ENCODE measurements around the gene FOXN3. TPM values are rescaled to one million over a fixed set of nuclear protein-coding genes. Genes with fewer than 3 reads are reported as not detected.

Gene FOXN3
- total RNA-seq, 1 donor from 2014 or later: 131 TPM

- Mint-ChIP-seq H3K27me3 (ENCODE audit: low read depth) (no peaks in the 10 kb centered on the region), H3K4me3 (ENCODE audit: low read depth) (no peak overlapping the region), H3K27ac (no peak overlapping the region), H3K9me3 (peaks cover 6% of the 10 kb centered on the region), H3K36me3 (ENCODE audit: low read depth) (peaks cover 57% of the 10 kb centered on the region), H3K4me1 (ENCODE audit: low read depth) (peaks cover 4% of the 10 kb centered on the region)
- intact Hi-C loops (cut with micrococcal nuclease): loop anchor here (2.0 to 10.0 kb wide), 4 partner anchors 241 to 739 kb away; partner anchors contain the start of gene FOXN3
- DNase-seq (ENCODE audit: low spot score): no peak
Observed at GRCh38 chr14:89175881-89176799, 240.9 kb downstream of the FOXN3 start.

DNA sequence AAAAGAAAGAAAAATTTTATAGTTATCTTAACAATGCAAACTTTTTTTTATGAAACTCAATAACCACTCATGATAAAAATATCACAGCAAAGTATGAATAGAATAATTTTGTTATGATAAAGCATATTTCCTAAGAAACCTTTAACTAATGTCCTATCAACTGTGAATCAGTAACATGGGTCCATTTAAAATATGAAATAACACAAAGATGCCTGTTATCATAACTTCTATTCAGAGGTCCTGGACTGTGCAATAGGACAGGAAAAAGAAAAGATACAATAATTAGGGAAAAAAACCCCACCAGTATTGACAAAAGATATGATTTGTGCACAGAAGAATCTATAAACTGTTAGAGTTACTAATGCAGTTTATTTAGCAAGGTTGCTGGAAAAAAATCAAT is 245.4 kb downstream of the FOXN3 start:
- intact Hi-C loops (cut with micrococcal nuclease): loop anchor here (10.0 kb wide), 1 partner anchor 443 kb away; no protein-coding TSS in a partner anchor
- Mint-ChIP-seq H3K4me1 (ENCODE audit: low read depth) (no peaks in the 10 kb centered on the region), H3K36me3 (ENCODE audit: low read depth) (peaks cover 71% of the 10 kb centered on the region), H3K4me3 (ENCODE audit: low read depth) (no peak overlapping the region), H3K9me3 (peaks cover 13% of the 10 kb centered on the region), H3K27ac (no peak overlapping the region), H3K27me3 (ENCODE audit: low read depth) (no peaks in the 10 kb centered on the region)
- DNase-seq (ENCODE audit: low spot score): no peak

- Mint-ChIP-seq H3K27ac (no peak overlapping the region), H3K9me3 (peaks cover 13% of the 10 kb centered on the region), H3K27me3 (ENCODE audit: low read depth) (no peaks in the 10 kb centered on the region), H3K36me3 (ENCODE audit: low read depth) (peaks cover 70% of the 10 kb centered on the region), H3K4me1 (ENCODE audit: low read depth) (no peaks in the 10 kb centered on the region), H3K4me3 (ENCODE audit: low read depth) (no peak overlapping the region)
- DNase-seq (ENCODE audit: low spot score): no peak
- intact Hi-C loops (cut with micrococcal nuclease): loop anchor here (10.0 kb wide), 1 partner anchor 444 kb away; no protein-coding TSS in a partner anchor
Observed at GRCh38 chr14:89171168-89171567, 245.9 kb downstream of the FOXN3 start.

DNA sequence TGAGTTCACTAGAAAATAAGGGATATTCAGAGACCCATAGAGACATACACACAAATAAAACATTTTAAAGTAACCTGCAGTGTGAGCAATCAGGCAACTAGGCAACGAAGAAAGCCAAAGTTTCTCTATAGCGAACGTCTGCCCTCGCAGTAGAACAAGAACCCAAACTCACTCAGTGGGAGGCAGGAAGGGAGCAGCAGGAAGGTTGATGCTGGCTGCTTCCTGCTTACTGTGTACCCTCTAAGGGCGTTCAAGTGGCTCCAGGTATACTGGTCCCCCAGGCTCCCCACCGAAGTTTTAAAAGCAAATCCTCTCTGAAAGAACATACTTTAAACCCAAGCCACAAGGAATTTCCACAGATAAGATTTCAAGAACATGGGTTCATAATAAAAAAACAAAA is 249.3 kb downstream of the FOXN3 start:
- peaks cover 9% of the 10 kb centered on the region for H3K4me1 Mint-ChIP-seq (ENCODE audit: low read depth)
- no peak overlapping the region for H3K4me3 Mint-ChIP-seq (ENCODE audit: low read depth)
- H3K9me3 Mint-ChIP-seq: peaks cover 9% of the 10 kb centered on the region
- intact Hi-C loops (cut with micrococcal nuclease): no loop called here
- H3K27ac Mint-ChIP-seq: no peak overlapping the region
- H3K36me3 Mint-ChIP-seq (ENCODE audit: low read depth): peaks cover 52% of the 10 kb centered on the region
- H3K27me3 Mint-ChIP-seq (ENCODE audit: low read depth): no peaks in the 10 kb centered on the region
- no peak for DNase-seq (ENCODE audit: low spot score)

DNA sequence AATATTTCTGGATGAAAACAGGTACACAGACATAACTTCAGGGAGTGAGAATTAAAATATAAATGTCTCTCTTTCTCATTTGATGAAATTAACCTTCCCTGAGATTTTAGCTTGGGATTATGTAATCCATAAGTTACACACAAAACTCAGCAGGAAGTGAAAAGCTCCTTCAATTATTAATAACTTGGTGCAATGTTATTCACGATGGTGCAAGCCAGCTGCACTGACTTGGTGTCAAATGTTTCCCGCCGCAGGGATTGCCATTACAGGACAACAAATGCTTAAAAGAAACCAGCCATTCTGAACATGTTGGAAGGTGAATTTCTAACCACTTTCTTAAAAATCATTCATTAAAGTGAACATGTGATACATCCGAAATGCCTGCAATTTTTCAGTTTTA is 250.4 kb downstream of the FOXN3 start:
- no peak overlapping the region for H3K4me3 Mint-ChIP-seq (ENCODE audit: low read depth)
- intact Hi-C loops (cut with micrococcal nuclease): no loop called here
- H3K36me3 Mint-ChIP-seq (ENCODE audit: low read depth): peaks cover 51% of the 10 kb centered on the region

DNA sequence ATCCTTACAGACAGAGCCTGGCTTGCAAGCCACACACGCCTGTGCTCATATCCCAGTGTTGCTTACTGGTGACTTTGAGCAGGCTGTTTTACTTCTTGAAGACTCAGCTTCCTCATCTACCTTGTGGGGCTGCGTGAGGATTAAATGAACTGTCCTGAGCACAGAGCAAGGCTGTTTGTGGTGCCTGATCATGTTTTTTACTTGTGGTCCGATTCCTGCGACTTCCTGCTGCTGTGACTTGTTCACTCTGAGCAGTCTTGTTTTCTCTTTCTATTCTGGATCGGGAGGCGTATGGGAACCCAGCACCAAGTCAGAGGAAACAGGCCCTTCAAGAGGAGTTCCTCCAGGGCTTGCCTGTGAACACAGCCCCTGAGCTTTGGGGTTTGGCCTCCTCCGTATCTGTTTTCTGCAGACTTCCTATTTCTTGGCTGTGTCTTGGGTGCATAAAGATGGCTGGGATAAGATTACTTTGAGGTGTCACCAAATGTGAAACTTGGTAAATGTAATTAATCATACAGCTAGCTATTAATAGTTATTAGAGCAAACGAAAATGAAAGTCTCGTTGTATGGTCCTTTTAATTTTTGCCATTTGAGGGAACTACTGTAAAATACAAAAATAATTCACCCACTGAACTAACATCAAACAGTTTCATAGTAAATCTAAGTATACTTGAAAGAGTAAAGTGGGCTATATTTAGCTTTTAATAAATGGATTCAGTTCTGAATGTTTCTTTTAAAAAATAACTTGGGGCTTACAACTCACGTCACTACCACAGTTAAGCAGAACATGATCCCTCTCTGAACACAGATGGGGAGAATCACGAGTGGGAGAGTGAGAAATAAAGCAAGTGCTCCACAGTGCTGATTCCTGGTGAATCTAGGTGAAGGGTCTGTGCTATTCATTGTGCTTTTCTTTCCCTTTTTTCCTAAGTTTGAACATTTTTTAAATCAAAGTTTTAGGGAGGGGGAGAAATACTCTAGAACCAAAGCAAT is 251.5 kb downstream of the FOXN3 start:
- H3K36me3 Mint-ChIP-seq (ENCODE audit: low read depth): peaks cover 51% of the 10 kb centered on the region
- DNase-seq (ENCODE audit: low spot score): no peak
- intact Hi-C loops (cut with micrococcal nuclease): no loop called here
- H3K4me1 Mint-ChIP-seq (ENCODE audit: low read depth): peaks cover 9% of the 10 kb centered on the region
- H3K9me3 Mint-ChIP-seq: peaks cover 7% of the 10 kb centered on the region
- H3K4me3 Mint-ChIP-seq (ENCODE audit: low read depth): no peak overlapping the region
- H3K27ac Mint-ChIP-seq: peak overlapping the region; percentile 68
- no peaks in the 10 kb centered on the region for H3K27me3 Mint-ChIP-seq (ENCODE audit: low read depth)

More for the DNA sequence above, 250.4 kb downstream of the FOXN3 start:
- H3K27ac Mint-ChIP-seq: no peak overlapping the region
- H3K9me3 Mint-ChIP-seq: peaks cover 7% of the 10 kb centered on the region
- no peaks in the 10 kb centered on the region for H3K27me3 Mint-ChIP-seq (ENCODE audit: low read depth)
- peaks cover 9% of the 10 kb centered on the region for H3K4me1 Mint-ChIP-seq (ENCODE audit: low read depth)
- no peak for DNase-seq (ENCODE audit: low spot score)

- Mint-ChIP-seq H3K4me1 (ENCODE audit: low read depth) (peaks cover 9% of the 10 kb centered on the region), H3K27me3 (ENCODE audit: low read depth) (no peaks in the 10 kb centered on the region), H3K27ac (no peak overlapping the region), H3K36me3 (ENCODE audit: low read depth) (peaks cover 47% of the 10 kb centered on the region), H3K9me3 (peaks cover 7% of the 10 kb centered on the region), H3K4me3 (ENCODE audit: low read depth) (no peak overlapping the region)
- DNase-seq (ENCODE audit: low spot score): no peak
- intact Hi-C loops (cut with micrococcal nuclease): no loop called here
Observed at GRCh38 chr14:89164168-89165073, 252.6 kb downstream of the FOXN3 start.

DNA sequence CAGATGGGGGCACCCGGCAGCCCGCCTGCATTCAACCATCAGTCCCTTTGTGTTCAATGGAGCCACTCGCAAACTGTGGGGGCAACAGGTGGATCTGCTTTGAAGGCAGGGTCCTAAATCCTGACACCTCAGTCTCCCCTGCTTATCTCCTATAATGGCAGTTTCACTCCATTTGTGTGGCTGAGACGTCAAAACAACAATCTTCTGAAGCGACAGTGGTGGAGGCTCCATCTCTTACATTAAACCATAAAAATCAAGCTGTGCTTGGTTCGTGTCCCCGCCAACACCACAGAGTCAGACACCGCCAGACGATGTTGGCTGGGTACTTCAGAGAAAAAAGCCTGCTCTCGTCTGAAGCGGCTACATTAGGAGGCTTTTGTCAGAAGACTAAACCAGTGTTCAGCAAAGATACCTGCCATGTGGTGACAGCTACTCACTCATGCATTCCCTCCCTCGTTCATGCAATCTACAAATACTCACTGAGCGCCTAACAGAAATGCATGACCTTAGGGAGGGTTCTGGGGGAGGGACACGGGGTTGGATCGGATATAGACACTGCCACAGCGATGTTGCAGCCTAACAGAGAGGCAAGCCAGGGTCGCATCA is 253.9 kb downstream of the FOXN3 start:
- DNase-seq (ENCODE audit: low spot score): no peak
- H3K36me3 Mint-ChIP-seq (ENCODE audit: low read depth): peaks cover 39% of the 10 kb centered on the region
- intact Hi-C loops (cut with micrococcal nuclease): no loop called here
- peaks cover 9% of the 10 kb centered on the region for H3K4me1 Mint-ChIP-seq (ENCODE audit: low read depth)
- no peaks in the 10 kb centered on the region for H3K9me3 Mint-ChIP-seq
- H3K27me3 Mint-ChIP-seq (ENCODE audit: low read depth): no peaks in the 10 kb centered on the region
- H3K4me3 Mint-ChIP-seq (ENCODE audit: low read depth): no peak overlapping the region
- H3K27ac Mint-ChIP-seq: no peak overlapping the region

- peaks cover 34% of the 10 kb centered on the region for H3K36me3 Mint-ChIP-seq (ENCODE audit: low read depth)
- intact Hi-C loops (cut with micrococcal nuclease): no loop called here
- H3K27me3 Mint-ChIP-seq (ENCODE audit: low read depth): no peaks in the 10 kb centered on the region
- H3K27ac Mint-ChIP-seq: no peak overlapping the region
- DNase-seq (ENCODE audit: low spot score): no peak
- no peaks in the 10 kb centered on the region for H3K9me3 Mint-ChIP-seq
- H3K4me1 Mint-ChIP-seq (ENCODE audit: low read depth): peaks cover 9% of the 10 kb centered on the region
- H3K4me3 Mint-ChIP-seq (ENCODE audit: low read depth): no peak overlapping the region
Observed at GRCh38 chr14:89162586-89162985, 254.4 kb downstream of the FOXN3 start.

GRCh38 chr14:89160437-89160836 is 256.6 kb downstream of the FOXN3 start:
- DNase-seq (ENCODE audit: low spot score): no peak
- intact Hi-C loops (cut with micrococcal nuclease): no loop called here
- Mint-ChIP-seq H3K4me3 (ENCODE audit: low read depth) (no peak overlapping the region), H3K4me1 (ENCODE audit: low read depth) (peaks cover 6% of the 10 kb centered on the region), H3K9me3 (no peaks in the 10 kb centered on the region), H3K27ac (no peak overlapping the region), H3K27me3 (ENCODE audit: low read depth) (no peaks in the 10 kb centered on the region), H3K36me3 (ENCODE audit: low read depth) (peaks cover 28% of the 10 kb centered on the region)

GRCh38 chr14:89158701-89159100 is 258.3 kb downstream of the FOXN3 start:
- H3K9me3 Mint-ChIP-seq: no peaks in the 10 kb centered on the region
- no peaks in the 10 kb centered on the region for H3K27me3 Mint-ChIP-seq (ENCODE audit: low read depth)
- H3K4me3 Mint-ChIP-seq (ENCODE audit: low read depth): no peak overlapping the region
- H3K4me1 Mint-ChIP-seq (ENCODE audit: low read depth): no peaks in the 10 kb centered on the region
- DNase-seq (ENCODE audit: low spot score): no peak
- intact Hi-C loops (cut with micrococcal nuclease): no loop called here
- H3K36me3 Mint-ChIP-seq (ENCODE audit: low read depth): peaks cover 23% of the 10 kb centered on the region
- no peak overlapping the region for H3K27ac Mint-ChIP-seq

Measured in activated T-helper 2 cell treated with anti-CD3 and anti-CD28 coated beads, Interferon-gamma antibody, Interleukin-2, Interleukin-4, amounts not matched to agents 10 μg/mL and 5 μg/mL and 100 μg/mL, durations not matched to agents 14 hours and 24 hours and 36 hours (primary cell).